Posterior cingulate gyrus (tissue), 11 donors: ENCODE data around the gene SLC36A1.
"Not testable (repeated sequence)": the region's sequence is repeated elsewhere in the genome, so short reads cannot be mapped to it uniquely, and the experiment has no call there.

Experiments
- DNase-seq, 10 donors: peaks; one replicate each; pipeline versions ENCODE4 v3.0.0 to v3.0.0-alpha.2; 2020 to 2021; ENCODE audit warnings: mixed read lengths in 3 of 10
- intact Hi-C: fragments of 100-400 bp; cut with DNase I; formaldehyde crosslinking; loops from one replicate; pipeline ENCODE4 v1.15.1; 2023

SLC36A1 gene

GRCh38 chr5:151447174-151448037, at the start of gene SLC36A1:
Gene SLC36A1, plus strand, starts transcription at chr5:151447603. Its CDS starts 11,190 bp downstream, at chr5:151458793.
- intact Hi-C loops: loop anchor here (1.0 to 5.0 kb wide), 4 partner anchors 53 to 293 kb away; partner anchors contain the start of gene GM2A
- DNase-seq: peak; percentile 87 to 99 (median 96)

- no peak for DNase-seq
- intact Hi-C loops: no loop called here
Observed at GRCh38 chr5:151405334-151406160, 41.9 kb upstream of the SLC36A1 start.

GRCh38 chr5:151406322-151406947, 41.0 kb upstream of the SLC36A1 start:
- no peak for DNase-seq
- intact Hi-C loops: no loop called here

- intact Hi-C loops: no loop called here
- no peak for DNase-seq
Observed at GRCh38 chr5:151408591-151409230, 38.7 kb upstream of the SLC36A1 start.

GRCh38 chr5:151413800-151414199, 33.6 kb upstream of the SLC36A1 start:
- no peak for DNase-seq
- intact Hi-C loops: no loop called here

GRCh38 chr5:151414536-151414935, 32.9 kb upstream of the SLC36A1 start:
- DNase-seq: no peak
- intact Hi-C loops: no loop called here

- intact Hi-C loops: no loop called here
- no peak for DNase-seq
Observed at GRCh38 chr5:151417712-151418111, 29.7 kb upstream of the SLC36A1 start.

- DNase-seq: no peak
- intact Hi-C loops: no loop called here
Observed at GRCh38 chr5:151420127-151420526, 27.3 kb upstream of the SLC36A1 start.

- DNase-seq: no peak
- intact Hi-C loops: no loop called here
Observed at GRCh38 chr5:151424892-151425523, 22.4 kb upstream of the SLC36A1 start.

- intact Hi-C loops, DNase-seq: not testable (repeated sequence)
Observed at GRCh38 chr5:151426347-151426746, 21.1 kb upstream of the SLC36A1 start.

GRCh38 chr5:151427258-151427657, 20.1 kb upstream of the SLC36A1 start:
- intact Hi-C loops: no loop called here
- DNase-seq: no peak

GRCh38 chr5:151430731-151431130, 16.7 kb upstream of the SLC36A1 start:
- no peak for DNase-seq
- intact Hi-C loops: no loop called here

- intact Hi-C loops: no loop called here
- DNase-seq: no peak
Observed at GRCh38 chr5:151431666-151432065, 15.7 kb upstream of the SLC36A1 start.

- intact Hi-C loops: no loop called here
- no peak for DNase-seq
Observed at GRCh38 chr5:151432210-151432609, 15.2 kb upstream of the SLC36A1 start.

GRCh38 chr5:151434570-151435237, 12.7 kb upstream of the SLC36A1 start:
- intact Hi-C loops: no loop called here
- no peak for DNase-seq

- peak in 8 of 10 donors; percentile 18 to 86 (median 36) for DNase-seq
- intact Hi-C loops: loop anchor here (5.0 kb wide), 1 partner anchor 196 kb away; the partner anchor contains the start of gene GM2A
Observed at GRCh38 chr5:151448038-151448985, 909 bp downstream of the SLC36A1 start.

GRCh38 chr5:151449297-151449696, 1.9 kb downstream of the SLC36A1 start:
- no peak for DNase-seq
- intact Hi-C loops: loop anchor here (5.0 kb wide), 1 partner anchor 197 kb away; the partner anchor contains the start of gene GM2A

- intact Hi-C loops: loop anchor here (5.0 kb wide), 1 partner anchor 198 kb away; the partner anchor contains the start of gene GM2A
- DNase-seq: no peak
Observed at GRCh38 chr5:151449839-151450238, 2.4 kb downstream of the SLC36A1 start.
